Upper lobe of left lung (tissue), 6 donors: Measurements from ENCODE around the gene ZC3H7B. TPM values are rescaled to one million over a fixed set of nuclear protein-coding genes. Genes with fewer than 3 reads are reported as not detected.
A peak's percentile ranks its signal among the peaks of the same experiment; 100 is the strongest.

ENCODE experiments used
- ATAC-seq, 2 donors: fragments of 200-7000 bp; cut with Tn5 transposase; one replicate each; pipeline ENCODE4 v1.9.1; 2022; ENCODE audit warnings: mild to moderate bottlenecking in 2 of 2, moderate library complexity in 2 of 2; ENCODE audit not compliant: low FRiP score in 2 of 2
- DNase-seq, 2 donors: peaks; one replicate each; pipeline ENCODE4 v3.0.0-alpha.2; 2019 to 2020
- H3K27ac ChIP-seq, 4 donors: fragments of 200-600 bp; sonication (generic); one replicate each; pipeline ENCODE4 v1.5.1; 2016 to 2019
- H3K27me3 ChIP-seq, 4 donors: fragments of 200-600 bp; sonication (generic); one replicate each; pipeline ENCODE4 v1.5.1; 2017 to 2019
- H3K36me3 ChIP-seq, 4 donors: fragments of 200-600 bp; sonication (generic); one replicate each; pipeline ENCODE4 v1.5.1; 2016 to 2019
- H3K4me1 ChIP-seq, 4 donors: fragments of 200-600 bp; sonication (generic); one replicate each; pipeline ENCODE4 v1.5.1; 2018 to 2019
- H3K4me3 ChIP-seq, 4 donors: fragments of 200-600 bp; sonication (generic); one replicate each; pipeline ENCODE4 v1.5.1; 2017 to 2019; ENCODE audit warnings: mild to moderate bottlenecking in 2 of 4, moderate library complexity in 1 of 4
- H3K9me3 ChIP-seq, 4 donors: fragments of 200-600 bp; sonication (generic); one replicate each; pipeline ENCODE4 v1.5.1; 2018 to 2019
- EP300 ChIP-seq, 4 donors: sonication (generic); formaldehyde crosslinking; IDR thresholded peaks; one replicate each; pipeline ENCODE4 v1.5.1; 2017; ENCODE audit warnings: antibody characterized with exemption in 4 of 4, control low read depth in 2 of 4
- POLR2A ChIP-seq, 4 donors: fragments of 450-650 bp; IDR thresholded peaks; one replicate each; pipeline ENCODE4 v1.5.1; 2016 to 2017; ENCODE audit warnings: antibody characterized with exemption in 4 of 4, mild to moderate bottlenecking in 2 of 4
- POLR2AphosphoS5 ChIP-seq, 2 donors: sonication (generic); formaldehyde crosslinking; IDR thresholded peaks; one replicate each; pipeline ENCODE4 v1.5.1; 2017; ENCODE audit warnings: antibody characterized with exemption in 2 of 2
- WGBS, 2 donors: methylation state at CpG; one replicate each; pipeline ENCODE4 v1.1.5; 2017 to 2018; 5-methylcytosine and 5-hydroxymethylcytosine counted together
- total RNA-seq, 6 donors: library from RNA; depleted of rRNA in 4 of 6; stranded (reverse); fragments of >200 nt in 4 of 6; gene quantifications; one replicate each; pipeline versions ENCODE4 v1.1.0 to v1.2.1, GENCODE V29; 2016 to 2021
- TF ChIP-seq, protein P1 (sequence below), 6 experiments: fragments of 450-650 bp in 4 of 6; fragments of 200-600 bp in 2 of 6; sonication (generic) in 2 of 6; IDR thresholded peaks; one replicate each; pipeline ENCODE4 v1.5.1; 2016 to 2019; ENCODE audit warnings: antibody characterized with exemption in 6 of 6
- donor health status: DM: no; HTN: no; CAD: no; lungs with moderate emphysema.
- donor health status: DM: no; HTN: yes; CAD: no; lungs with severe emphysema.

The ZC3H7B gene
- total RNA-seq, 6 donors from 2014 or later: 48.2 to 67.4 (median 56.9) TPM

DNA sequence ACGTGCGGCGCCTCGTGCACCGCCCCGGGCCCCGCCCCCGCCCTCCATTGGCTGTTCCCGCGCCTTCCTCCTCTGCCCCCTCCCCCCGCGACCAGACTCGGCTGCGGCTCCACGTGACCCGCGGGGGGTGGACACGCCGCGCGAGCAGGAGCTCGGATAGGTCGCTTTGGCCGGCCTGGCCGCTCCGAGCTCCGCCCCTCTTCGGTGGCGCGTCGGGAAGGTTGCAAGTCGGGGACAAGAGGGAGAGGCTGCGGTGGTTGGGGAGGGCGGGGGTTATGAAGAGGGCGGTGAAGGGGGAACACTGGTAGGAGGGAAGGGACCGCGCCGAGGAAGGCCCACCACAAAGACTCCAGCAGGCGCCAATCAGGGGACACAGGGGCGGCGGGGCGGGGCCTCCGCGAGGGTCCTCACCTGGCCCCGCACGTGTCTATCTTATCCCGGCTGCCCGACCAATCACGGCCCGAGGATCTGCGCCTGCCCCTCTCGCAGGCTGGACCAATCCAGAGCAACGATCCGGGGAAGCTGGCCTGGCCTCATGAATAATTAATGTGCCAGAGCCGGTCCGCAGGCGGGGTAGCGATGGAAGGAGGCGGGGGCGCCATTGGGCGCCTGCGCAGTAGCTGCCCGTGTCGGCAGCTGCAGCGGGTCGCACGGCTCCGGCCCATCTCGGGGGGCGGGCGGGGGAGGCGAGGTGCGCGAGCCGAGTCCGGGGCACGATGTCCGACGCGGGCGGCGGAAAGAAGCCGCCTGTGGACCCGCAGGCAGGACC is 80.2 kb downstream of the ZC3H7B start, which contains the start of gene TEF:
Gene TEF, plus strand, starts transcription at position 614 of the 769 bp plus-strand sequence. Its CDS starts 103 bp downstream, at position 717.
- Histone ChIP-seq H3K27ac (peak within 1 kb of the TSS; percentile 95 to 98 (median 96)), H3K4me1 (peaks cover 11 to 30% (median 23%) of the 10 kb centered on the region in 4 donors), H3K36me3 (no peaks in the 10 kb centered on the region), H3K27me3 (no peaks in the 10 kb centered on the region), H3K9me3 (no peaks in the 10 kb centered on the region), H3K4me3 (peak within 1 kb of the TSS; percentile 59 to 97 (median 94))
- TF ChIP-seq EP300 (IDR thresholded peaks at IDR 0.05): no peak
- TF ChIP-seq POLR2AphosphoS5 (IDR thresholded peaks at IDR 0.05): peak; percentile 24 to 38
- peak in 2 of 4 donors; percentile 26 to 70 for TF ChIP-seq POLR2A (IDR thresholded peaks at IDR 0.05)
- ATAC-seq: peak; percentile 94 to 96
- DNase-seq: peak; percentile 99
- 1% methylated on average over 17 to 54 of the region's 84 CpGs for WGBS, 2 donors

DNA sequence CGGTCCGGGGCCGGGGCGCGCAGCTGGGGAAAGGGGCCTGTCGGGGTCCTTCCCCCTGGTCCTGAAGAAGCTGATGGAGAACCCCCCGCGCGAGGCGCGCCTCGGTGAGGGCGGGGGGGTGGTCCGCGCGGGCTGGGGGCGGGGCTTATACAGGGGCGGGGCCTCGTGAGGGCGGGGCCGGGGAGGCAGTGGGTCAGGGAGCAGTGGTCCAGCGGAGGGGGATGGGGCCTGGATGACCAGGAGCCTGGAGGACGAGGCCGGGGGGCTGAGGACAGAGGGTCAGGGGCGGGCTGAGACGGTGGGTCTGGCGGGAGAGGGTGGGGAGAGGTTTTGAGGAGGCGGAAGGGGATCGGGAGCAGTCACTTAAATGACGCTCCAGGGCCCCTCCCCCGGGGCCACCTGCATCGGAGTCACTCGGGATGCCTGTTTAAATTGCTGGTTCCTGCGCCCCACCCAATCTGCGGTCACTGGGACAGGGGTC is 80.8 kb downstream of the ZC3H7B start:
- TF ChIP-seq EP300 (IDR thresholded peaks at IDR 0.05) (no peak), POLR2A (IDR thresholded peaks at IDR 0.05) (no peak), POLR2AphosphoS5 (IDR thresholded peaks at IDR 0.05) (peak in 1 of 2 donors; percentile 2)
- TF ChIP-seq, protein P1, sequence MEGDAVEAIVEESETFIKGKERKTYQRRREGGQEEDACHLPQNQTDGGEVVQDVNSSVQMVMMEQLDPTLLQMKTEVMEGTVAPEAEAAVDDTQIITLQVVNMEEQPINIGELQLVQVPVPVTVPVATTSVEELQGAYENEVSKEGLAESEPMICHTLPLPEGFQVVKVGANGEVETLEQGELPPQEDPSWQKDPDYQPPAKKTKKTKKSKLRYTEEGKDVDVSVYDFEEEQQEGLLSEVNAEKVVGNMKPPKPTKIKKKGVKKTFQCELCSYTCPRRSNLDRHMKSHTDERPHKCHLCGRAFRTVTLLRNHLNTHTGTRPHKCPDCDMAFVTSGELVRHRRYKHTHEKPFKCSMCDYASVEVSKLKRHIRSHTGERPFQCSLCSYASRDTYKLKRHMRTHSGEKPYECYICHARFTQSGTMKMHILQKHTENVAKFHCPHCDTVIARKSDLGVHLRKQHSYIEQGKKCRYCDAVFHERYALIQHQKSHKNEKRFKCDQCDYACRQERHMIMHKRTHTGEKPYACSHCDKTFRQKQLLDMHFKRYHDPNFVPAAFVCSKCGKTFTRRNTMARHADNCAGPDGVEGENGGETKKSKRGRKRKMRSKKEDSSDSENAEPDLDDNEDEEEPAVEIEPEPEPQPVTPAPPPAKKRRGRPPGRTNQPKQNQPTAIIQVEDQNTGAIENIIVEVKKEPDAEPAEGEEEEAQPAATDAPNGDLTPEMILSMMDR (IDR thresholded peaks at IDR 0.05): no peak
- ATAC-seq (peak; percentile 57 to 76), DNase-seq (peak in 1 of 2 donors; percentile 62)
- H3K9me3 ChIP-seq: no peaks in the 10 kb centered on the region
- peaks cover 11 to 30% (median 23%) of the 10 kb centered on the region in 4 donors for H3K4me1 ChIP-seq
- H3K4me3 ChIP-seq: peak overlapping the region; percentile 59 to 97 (median 94)
- no peaks in the 10 kb centered on the region for H3K27me3 ChIP-seq
- peaks cover 0 to 2% (median under 1%) of the 10 kb centered on the region in 4 donors for H3K36me3 ChIP-seq
- peak overlapping the region; percentile 95 to 98 (median 96) for H3K27ac ChIP-seq
- 1 to 4% methylated on average over 13 to 18 of the region's 35 CpGs for WGBS, 2 donors

DNA sequence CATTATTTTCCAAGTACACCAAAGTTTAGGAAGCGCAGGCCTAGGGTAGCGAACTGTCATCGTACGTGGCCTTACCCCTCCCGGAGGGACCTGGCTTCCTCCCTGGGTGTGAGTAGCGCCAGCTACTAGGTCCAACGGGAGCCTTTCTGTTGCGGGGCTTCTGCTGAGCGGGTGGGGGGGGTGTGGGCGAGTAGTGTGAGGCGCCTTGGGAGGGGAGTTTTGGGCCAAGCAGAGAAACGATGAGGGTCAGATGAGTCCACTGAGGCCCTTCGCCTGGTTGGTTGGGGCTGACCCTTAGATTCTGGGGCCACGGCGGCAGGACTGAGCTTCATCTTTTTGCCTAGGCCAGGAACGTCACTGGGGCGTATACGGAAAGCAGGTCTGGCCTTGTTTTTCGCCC is 81.3 kb downstream of the ZC3H7B start:
- Histone ChIP-seq H3K9me3 (no peaks in the 10 kb centered on the region), H3K27me3 (no peaks in the 10 kb centered on the region), H3K4me1 (peaks cover 11 to 30% (median 23%) of the 10 kb centered on the region in 4 donors), H3K36me3 (peaks cover 0 to 7% (median 5%) of the 10 kb centered on the region in 4 donors), H3K27ac (peak overlapping the region; percentile 95 to 98 (median 96)), H3K4me3 (peak overlapping the region; percentile 59 to 97 (median 94))
- TF ChIP-seq POLR2AphosphoS5 (IDR thresholded peaks at IDR 0.05) (no peak), EP300 (IDR thresholded peaks at IDR 0.05) (no peak), POLR2A (IDR thresholded peaks at IDR 0.05) (no peak)
- TF ChIP-seq, protein P1 (IDR thresholded peaks at IDR 0.05): no peak
- 21 to 47% methylated on average over 6 to 19 of the region's 19 CpGs for WGBS, 2 donors
- no peak for ATAC-seq
- DNase-seq: no peak

- TF ChIP-seq POLR2AphosphoS5 (IDR thresholded peaks at IDR 0.05) (no peak), POLR2A (IDR thresholded peaks at IDR 0.05) (no peak), EP300 (IDR thresholded peaks at IDR 0.05) (no peak)
- TF ChIP-seq, protein P1 (IDR thresholded peaks at IDR 0.05): no peak
- DNase-seq (no peak), ATAC-seq (no peak)
- Histone ChIP-seq H3K36me3 (peaks cover 0 to 11% (median 7%) of the 10 kb centered on the region in 4 donors), H3K9me3 (no peaks in the 10 kb centered on the region), H3K4me1 (peaks cover 11 to 30% (median 23%) of the 10 kb centered on the region in 4 donors), H3K27me3 (no peaks in the 10 kb centered on the region), H3K27ac (peak overlapping the region; percentile 95 to 98 (median 96)), H3K4me3 (peak overlapping the region in 3 of 4 donors; percentile 91 to 97 (median 96))
- 76 to 91% methylated on average over 5 of the region's 5 CpGs for WGBS, 2 donors
Observed at GRCh38 chr22:41383085-41383484, 81.8 kb downstream of the ZC3H7B start.

- Histone ChIP-seq H3K27ac (peak overlapping the region in 1 of 4 donors; percentile 10), H3K4me1 (peaks cover 11 to 30% (median 23%) of the 10 kb centered on the region in 4 donors), H3K27me3 (no peaks in the 10 kb centered on the region), H3K4me3 (no peak overlapping the region), H3K36me3 (peaks cover 0 to 21% (median 15%) of the 10 kb centered on the region in 4 donors), H3K9me3 (no peaks in the 10 kb centered on the region)
- no peak for TF ChIP-seq POLR2A (IDR thresholded peaks at IDR 0.05)
- TF ChIP-seq, protein P1 (IDR thresholded peaks at IDR 0.05): no peak
- TF ChIP-seq EP300 (IDR thresholded peaks at IDR 0.05): no peak
- no peak for TF ChIP-seq POLR2AphosphoS5 (IDR thresholded peaks at IDR 0.05)
- DNase-seq (no peak), ATAC-seq (no peak)
Observed at GRCh38 chr22:41384128-41384527, 82.8 kb downstream of the ZC3H7B start.
